BJ (cell line): ENCODE data around the gene LPO. TPM values are rescaled to one million over a fixed set of nuclear protein-coding genes. Genes with fewer than 3 reads are reported as not detected.

Experiments
- CTCF ChIA-PET: fragments of 350-600 bp; formaldehyde crosslinking; extraction: SDS; loops from one replicate; lab custom pipeline; 2021; ENCODE audit warnings: antibody characterized with exemption, inconsistent platforms; lab: Yijun Ruan, JAX
- POLR2A ChIA-PET: fragments of 300-600 bp; sonication (Branson Sonifier 250); formaldehyde crosslinking; extraction: SDS; loops from one replicate; lab custom pipeline; 2021; ENCODE audit warnings: antibody characterized with exemption; lab: Charles Lee
- DNase-seq: peaks from one replicate; pipeline ENCODE4 v3.0.0-alpha.2; 2011; ENCODE audit warnings: low read depth
- H3K27me3 ChIP-seq: 2 replicates; pipeline ENCODE4 v1.6.0; 2011; ENCODE audit warnings: low read length; ENCODE audit not compliant: control insufficient read depth, insufficient read depth
- H3K36me3 ChIP-seq: 2 replicates; pipeline ENCODE4 v1.5.1; 2011; ENCODE audit warnings: low read length; ENCODE audit not compliant: control insufficient read depth, insufficient read depth
- H3K4me3 ChIP-seq: 2 replicates; pipeline ENCODE4 v1.5.1; 2011; ENCODE audit warnings: low read depth, mild to moderate bottlenecking, control low read depth, low read length
- CTCF ChIP-seq: IDR thresholded peaks from 2 replicates; pipeline ENCODE4 v1.5.1; 2011; ENCODE audit warnings: low read depth, mild to moderate bottlenecking, control low read depth, inconsistent platforms, low read length, moderate library complexity; ENCODE audit not compliant: insufficient read depth
- polyA plus RNA-seq: library from polyadenylated mRNA; depleted of rRNA; stranded (reverse); fragments of >200 nt; gene quantifications from 2 replicates; pipeline ENCODE4 v1.2.3, GENCODE V29; 2011

LPO gene
- polyA plus RNA-seq, 1 experiment: 0.07 TPM

GRCh38 chr17:58227733-58228132 is 10.7 kb upstream of the LPO start:
- ChIA-PET POLR2A (no interaction called here), CTCF (no interaction called here)
- DNase-seq: no peak
- H3K36me3 ChIP-seq: no peaks in the 10 kb centered on the region
- no peaks in the 10 kb centered on the region for H3K27me3 ChIP-seq
- no peak for TF ChIP-seq CTCF
- no peak overlapping the region for H3K4me3 ChIP-seq

GRCh38 chr17:58228679-58229078 is 9.7 kb upstream of the LPO start:
- TF ChIP-seq CTCF: no peak
- Histone ChIP-seq H3K27me3 (no peaks in the 10 kb centered on the region), H3K36me3 (no peaks in the 10 kb centered on the region), H3K4me3 (no peak overlapping the region)
- POLR2A ChIA-PET: no interaction called here
- DNase-seq: no peak
- CTCF ChIA-PET: interaction anchor here (0.8 to 2.5 kb wide), 3 partner anchors 9 to 21 kb away, joined by 3 to 10 read pairs (median 9); partner anchors contain the start of gene MKS1

- Histone ChIP-seq H3K4me3 (no peak overlapping the region), H3K36me3 (no peaks in the 10 kb centered on the region), H3K27me3 (0 out of 2 replicates have a peak, but pooled peaks cover 4% of the 10 kb centered on the region)
- POLR2A ChIA-PET: interaction anchor here (0.7 kb wide), 1 partner anchor 859 kb away, joined by 7 read pairs; no protein-coding TSS in a partner anchor
- CTCF ChIA-PET: interaction anchor here (1.1 to 2.5 kb wide), 3 partner anchors 10 to 74 kb away, joined by 3 to 10 read pairs (median 9); partner anchors contain the start of gene MKS1
- no peak for DNase-seq
- no peak for TF ChIP-seq CTCF
These were observed 9.0 kb upstream of the LPO start for GRCh38 chr17:58229384-58229783.

- DNase-seq: no peak
- 0 out of 2 replicates have a peak, but pooled peaks cover 4% of the 10 kb centered on the region for H3K27me3 ChIP-seq
- no peak for TF ChIP-seq CTCF
- no peak overlapping the region for H3K4me3 ChIP-seq
- POLR2A ChIA-PET: interaction anchor here (0.7 kb wide), 1 partner anchor 860 kb away, joined by 7 read pairs; no protein-coding TSS in a partner anchor
- CTCF ChIA-PET: interaction anchor here (1.1 to 2.5 kb wide), 5 partner anchors 11 to 74 kb away, joined by 3 to 10 read pairs (median 5); partner anchors contain the start of gene MKS1
- H3K36me3 ChIP-seq: no peaks in the 10 kb centered on the region
These were observed 8.5 kb upstream of the LPO start for GRCh38 chr17:58229881-58230280.

- H3K4me3 ChIP-seq: no peak overlapping the region
- TF ChIP-seq CTCF: no peak
- H3K27me3 ChIP-seq: peaks cover 8% of the 10 kb centered on the region; the same call in 1 of the 2 replicates
- POLR2A ChIA-PET: interaction anchor here (0.7 kb wide), 1 partner anchor 84 kb away, joined by 3 read pairs; no protein-coding TSS in a partner anchor
- CTCF ChIA-PET: interaction anchor here (0.6 to 1.2 kb wide), 2 partner anchors 18 to 132 kb away, joined by 3 to 8 read pairs; no protein-coding TSS in a partner anchor
- no peaks in the 10 kb centered on the region for H3K36me3 ChIP-seq
- DNase-seq: no peak
These were observed 6.7 kb upstream of the LPO start for GRCh38 chr17:58231641-58232040.
